Activated T-helper 17 cell treated with anti-CD3 and anti-CD28 coated beads, Interleukin-2, amount 50 U/mL, for 72 hours (primary cell): Measurements from ENCODE around the gene TRMT5. TPM values are rescaled to one million over a fixed set of nuclear protein-coding genes. Genes with fewer than 3 reads are reported as not detected.

Source experiments
- ATAC-seq: fragments of 150-1000 bp; cut with Tn5 transposase; replicated peaks from 2 replicates; pipeline ENCODE4 v1.10.0; 2021; ENCODE audit warnings: mild to moderate bottlenecking, moderate library complexity
- H3K27ac Mint-ChIP-seq: one replicate; pipeline ENCODE4 v1.8.0; 2022; ENCODE audit warnings: mixed read lengths
- H3K27me3 Mint-ChIP-seq: one replicate; pipeline ENCODE4 v1.8.0; 2022; ENCODE audit warnings: mixed read lengths
- H3K36me3 Mint-ChIP-seq: one replicate; pipeline ENCODE4 v1.8.0; 2022; ENCODE audit warnings: low read depth, mild to moderate bottlenecking, mixed read lengths
- H3K4me1 Mint-ChIP-seq: one replicate; pipeline ENCODE4 v1.8.0; 2022; ENCODE audit warnings: mixed read lengths
- H3K4me3 Mint-ChIP-seq: one replicate; pipeline ENCODE4 v1.8.0; 2022; ENCODE audit warnings: mild to moderate bottlenecking, mixed read lengths
- H3K9me3 Mint-ChIP-seq: one replicate; pipeline ENCODE4 v1.8.0; 2022; ENCODE audit warnings: mixed read lengths
- total RNA-seq, 2 donors: library from RNA; stranded (reverse); gene quantifications; one replicate each; pipeline ENCODE4 v1.2.3, GENCODE V29; 2022

TRMT5 gene
- total RNA-seq, 2 donors from 2014 or later, result 16.4 to 16.5 TPM

- Mint-ChIP-seq H3K36me3 (peaks cover 41% of the 10 kb centered on the region), H3K9me3 (no peaks in the 10 kb centered on the region), H3K27ac (no peak overlapping the region), H3K4me1 (peaks cover under 1% of the 10 kb centered on the region), H3K27me3 (no peaks in the 10 kb centered on the region), H3K4me3 (no peak overlapping the region)
- ATAC-seq, result no peak
Observed at GRCh38 chr14:60974090-60974651, 6.7 kb downstream of the TRMT5 start.

GRCh38 chr14:60973070-60973469, 7.8 kb downstream of the TRMT5 start:
- Mint-ChIP-seq H3K9me3 (no peaks in the 10 kb centered on the region), H3K27ac (no peak overlapping the region), H3K4me3 (no peak overlapping the region), H3K27me3 (no peaks in the 10 kb centered on the region), H3K4me1 (no peaks in the 10 kb centered on the region), H3K36me3 (peaks cover 33% of the 10 kb centered on the region)
- no peak for ATAC-seq

- Mint-ChIP-seq H3K27ac (no peak overlapping the region), H3K4me1 (no peaks in the 10 kb centered on the region), H3K27me3 (no peaks in the 10 kb centered on the region), H3K36me3 (peaks cover 26% of the 10 kb centered on the region), H3K4me3 (no peak overlapping the region), H3K9me3 (no peaks in the 10 kb centered on the region)
- no peak for ATAC-seq
Observed at GRCh38 chr14:60972295-60972694, 8.6 kb downstream of the TRMT5 start.

DNA sequence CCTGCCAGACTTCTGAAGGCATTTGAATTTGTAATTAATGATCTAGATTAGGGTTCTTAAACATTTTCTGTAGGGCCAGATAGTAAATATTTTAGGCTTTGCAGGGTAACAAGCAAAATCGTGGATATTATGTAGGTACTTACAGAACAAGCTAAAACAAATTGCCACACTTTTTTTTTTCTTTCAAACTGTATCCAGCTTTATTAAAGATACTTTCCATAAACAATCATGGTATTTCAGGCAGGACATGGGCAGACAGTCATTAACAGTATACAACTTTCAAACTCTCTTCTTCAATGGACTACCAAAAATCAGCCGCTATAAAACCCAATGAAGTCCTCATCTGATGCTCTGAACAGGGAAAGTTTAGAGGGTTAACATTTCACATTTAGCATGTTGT, 9.6 kb downstream of the TRMT5 start:
- Mint-ChIP-seq H3K4me3 (no peak overlapping the region), H3K27me3 (no peaks in the 10 kb centered on the region), H3K9me3 (no peaks in the 10 kb centered on the region), H3K27ac (no peak overlapping the region), H3K36me3 (peaks cover 16% of the 10 kb centered on the region), H3K4me1 (no peaks in the 10 kb centered on the region)
- ATAC-seq, result no peak

DNA sequence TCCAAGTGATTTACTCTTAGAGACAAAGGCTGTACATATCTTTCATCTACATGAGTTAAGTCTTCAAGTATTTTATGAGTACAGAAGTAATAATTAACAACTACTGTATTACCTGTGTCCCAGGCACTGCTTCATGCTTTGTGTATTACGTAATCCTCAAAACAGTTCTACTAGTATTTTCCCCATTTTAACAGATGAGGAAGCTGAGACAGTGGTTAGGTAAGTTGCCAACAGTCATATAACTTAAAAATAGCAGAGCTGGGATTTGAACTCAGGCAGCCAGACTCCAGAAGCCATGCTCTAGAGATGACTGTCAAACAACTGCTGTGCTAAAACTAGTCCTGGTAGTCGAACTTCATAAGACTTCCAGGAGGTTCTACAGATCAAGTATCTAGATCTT, 10.7 kb downstream of the TRMT5 start:
- no peaks in the 10 kb centered on the region for H3K27me3 Mint-ChIP-seq
- H3K36me3 Mint-ChIP-seq, result peaks cover 13% of the 10 kb centered on the region
- H3K4me1 Mint-ChIP-seq, result peaks cover 5% of the 10 kb centered on the region
- ATAC-seq, result no peak
- no peak overlapping the region for H3K27ac Mint-ChIP-seq
- no peaks in the 10 kb centered on the region for H3K9me3 Mint-ChIP-seq
- no peak overlapping the region for H3K4me3 Mint-ChIP-seq

DNA sequence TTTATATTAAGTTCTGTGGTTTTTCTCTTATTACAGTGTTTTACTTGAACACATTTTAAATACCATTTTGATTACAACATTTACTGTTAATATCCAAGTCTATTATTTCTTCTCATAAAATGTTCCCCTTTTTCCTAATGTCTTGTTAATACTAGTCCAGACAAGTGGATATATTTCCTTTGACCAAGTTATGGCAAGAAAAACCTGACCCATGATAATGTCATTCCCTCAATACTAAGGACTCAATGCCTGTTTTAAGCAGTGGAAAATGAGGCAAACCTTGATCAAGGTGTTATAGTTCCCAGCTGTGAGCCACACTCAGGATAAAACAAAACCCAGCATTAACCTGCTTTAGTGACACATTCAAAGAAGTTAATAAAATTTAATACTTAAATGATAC, 12.2 kb downstream of the TRMT5 start:
- no peaks in the 10 kb centered on the region for H3K9me3 Mint-ChIP-seq
- ATAC-seq, result no peak
- H3K4me3 Mint-ChIP-seq, result no peak overlapping the region
- no peak overlapping the region for H3K27ac Mint-ChIP-seq
- no peaks in the 10 kb centered on the region for H3K27me3 Mint-ChIP-seq
- H3K4me1 Mint-ChIP-seq, result peaks cover 5% of the 10 kb centered on the region
- peaks cover 6% of the 10 kb centered on the region for H3K36me3 Mint-ChIP-seq

DNA sequence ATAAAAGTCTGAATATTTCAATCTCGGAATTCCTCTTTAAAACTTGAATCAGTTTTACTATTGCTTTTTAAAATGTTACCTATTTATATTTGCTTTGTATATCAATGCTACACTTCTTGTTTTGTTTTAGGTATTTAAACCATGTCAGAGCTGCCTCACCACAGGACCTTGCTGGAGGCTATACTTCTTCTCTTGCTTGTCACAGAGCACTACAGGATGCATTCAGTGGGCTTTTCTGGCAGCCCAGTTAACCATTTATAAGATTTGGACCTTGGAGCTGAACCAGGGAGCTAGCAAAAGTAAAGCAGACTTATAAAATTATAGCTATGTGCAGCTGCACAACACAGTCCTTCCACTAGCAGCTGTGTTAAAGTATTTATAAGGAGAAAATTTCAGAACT, 12.8 kb downstream of the TRMT5 start:
- Mint-ChIP-seq H3K27ac (no peak overlapping the region), H3K9me3 (no peaks in the 10 kb centered on the region), H3K27me3 (no peaks in the 10 kb centered on the region), H3K4me3 (no peak overlapping the region), H3K36me3 (peaks cover 6% of the 10 kb centered on the region), H3K4me1 (peaks cover 5% of the 10 kb centered on the region)
- ATAC-seq, result no peak

- Mint-ChIP-seq H3K4me3 (no peak overlapping the region), H3K27ac (peak overlapping the region; percentile 41), H3K9me3 (peaks cover 3% of the 10 kb centered on the region), H3K4me1 (peaks cover 5% of the 10 kb centered on the region), H3K36me3 (no peaks in the 10 kb centered on the region), H3K27me3 (no peaks in the 10 kb centered on the region)
- peak; percentile 97 for ATAC-seq
Observed at GRCh38 chr14:60965402-60965801, 15.5 kb downstream of the TRMT5 start.

DNA sequence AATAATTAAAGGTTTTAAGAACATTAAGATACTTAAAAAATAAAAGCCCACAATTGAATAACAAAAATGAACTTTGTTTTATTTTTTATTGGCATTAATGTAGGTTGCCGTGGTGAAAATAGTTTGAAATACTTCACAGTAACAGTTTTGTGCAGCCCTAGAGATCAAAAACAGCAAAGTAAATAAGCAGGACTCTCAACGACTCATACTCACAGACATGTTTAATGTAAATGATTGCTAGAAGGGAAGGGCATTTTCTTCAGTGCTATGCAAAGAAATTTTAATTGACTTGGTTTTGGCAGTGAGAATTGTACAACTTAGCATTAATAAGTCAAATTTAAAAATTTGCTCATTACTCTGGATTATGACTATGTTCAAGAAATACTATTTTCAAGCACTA, 16.0 kb downstream of the TRMT5 start:
- Mint-ChIP-seq H3K27me3 (no peaks in the 10 kb centered on the region), H3K4me1 (peaks cover 5% of the 10 kb centered on the region), H3K36me3 (no peaks in the 10 kb centered on the region), H3K9me3 (peaks cover 3% of the 10 kb centered on the region), H3K4me3 (no peak overlapping the region), H3K27ac (peak overlapping the region; percentile 41)
- peak; percentile 20 for ATAC-seq

- H3K27ac Mint-ChIP-seq, result peak overlapping the region; percentile 54
- H3K4me3 Mint-ChIP-seq, result no peak overlapping the region
- no peaks in the 10 kb centered on the region for H3K27me3 Mint-ChIP-seq
- H3K36me3 Mint-ChIP-seq, result no peaks in the 10 kb centered on the region
- H3K4me1 Mint-ChIP-seq, result peaks cover 9% of the 10 kb centered on the region
- peaks cover 9% of the 10 kb centered on the region for H3K9me3 Mint-ChIP-seq
- no peak for ATAC-seq
Observed at GRCh38 chr14:60963761-60964160, 17.1 kb downstream of the TRMT5 start.

DNA sequence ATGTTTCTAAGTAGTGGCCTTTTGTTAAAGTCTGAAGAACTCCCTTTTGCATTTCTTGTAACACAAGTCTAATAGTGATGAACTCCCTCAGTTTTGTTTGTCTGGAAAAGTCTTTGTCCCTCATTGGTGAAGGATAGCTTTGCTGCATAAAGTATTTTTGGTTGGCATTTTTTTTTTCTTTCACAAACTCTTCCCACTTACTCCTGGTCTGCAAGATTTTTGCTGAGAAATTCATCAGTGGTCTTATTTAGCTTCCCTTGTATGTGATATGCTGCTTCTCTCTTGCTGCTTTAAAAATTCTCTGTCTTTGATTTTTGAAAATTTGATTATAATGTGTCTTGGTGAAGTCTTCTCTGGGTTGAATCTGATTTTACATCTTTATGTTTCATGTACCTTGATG, 22.7 kb downstream of the TRMT5 start:
- Mint-ChIP-seq H3K4me3 (no peak overlapping the region), H3K27ac (no peak overlapping the region), H3K4me1 (peaks cover 14% of the 10 kb centered on the region), H3K27me3 (no peaks in the 10 kb centered on the region), H3K9me3 (peaks cover 31% of the 10 kb centered on the region), H3K36me3 (peaks cover 5% of the 10 kb centered on the region)
- ATAC-seq, result no peak

DNA sequence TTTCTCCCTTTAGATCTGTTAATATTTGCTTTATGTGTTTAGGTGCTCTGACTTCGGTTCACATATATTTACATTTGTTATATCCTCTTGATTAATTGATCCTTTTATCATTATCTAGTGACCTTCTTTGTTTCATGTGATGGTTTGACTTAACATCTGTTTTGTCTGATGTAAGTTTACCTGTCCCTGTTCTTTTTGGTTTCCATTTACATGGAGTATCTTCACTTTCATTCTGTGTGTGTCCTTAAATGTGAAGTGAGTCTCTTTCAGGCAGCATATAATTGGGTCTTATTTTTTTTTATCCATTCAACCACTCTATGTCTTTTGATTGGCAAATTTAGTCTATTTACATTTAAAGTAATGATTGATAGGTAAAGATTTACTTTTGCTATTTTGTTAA, 24.2 kb downstream of the TRMT5 start:
- H3K36me3 Mint-ChIP-seq, result peaks cover 5% of the 10 kb centered on the region
- peak; percentile 64 for ATAC-seq
- H3K9me3 Mint-ChIP-seq, result peaks cover 31% of the 10 kb centered on the region
- H3K4me1 Mint-ChIP-seq, result peaks cover 14% of the 10 kb centered on the region
- H3K27me3 Mint-ChIP-seq, result no peaks in the 10 kb centered on the region
- H3K27ac Mint-ChIP-seq, result peak overlapping the region; percentile 77
- H3K4me3 Mint-ChIP-seq, result peak overlapping the region; percentile 61

DNA sequence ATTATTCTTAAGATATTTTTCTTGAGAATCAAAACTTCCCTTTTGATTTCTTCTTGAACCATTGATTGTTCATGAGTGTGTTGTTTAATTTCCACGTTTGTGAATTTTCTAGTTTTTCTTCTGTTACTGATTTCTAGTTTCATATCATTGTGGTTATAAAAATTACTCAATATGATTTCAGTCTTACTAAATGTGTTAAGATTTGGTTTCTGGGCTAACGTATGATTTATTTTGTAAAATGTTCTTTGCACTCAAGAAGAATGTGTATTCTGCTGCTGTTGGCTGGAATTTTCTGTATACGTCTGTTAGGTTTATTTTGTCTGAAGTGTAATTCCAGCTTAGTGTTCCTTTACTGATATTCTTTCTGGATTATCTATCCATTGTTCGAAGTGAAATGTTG, 24.7 kb downstream of the TRMT5 start:
- H3K4me3 Mint-ChIP-seq, result peak overlapping the region; percentile 61
- H3K9me3 Mint-ChIP-seq, result peaks cover 28% of the 10 kb centered on the region
- H3K27ac Mint-ChIP-seq, result peak overlapping the region; percentile 77
- H3K36me3 Mint-ChIP-seq, result peaks cover 5% of the 10 kb centered on the region
- H3K27me3 Mint-ChIP-seq, result no peaks in the 10 kb centered on the region
- H3K4me1 Mint-ChIP-seq, result peaks cover 14% of the 10 kb centered on the region
- peak; percentile 76 for ATAC-seq

- Mint-ChIP-seq H3K27ac (no peak overlapping the region), H3K9me3 (peaks cover 12% of the 10 kb centered on the region), H3K27me3 (no peaks in the 10 kb centered on the region), H3K4me1 (peaks cover 7% of the 10 kb centered on the region), H3K4me3 (no peak overlapping the region), H3K36me3 (peaks cover 5% of the 10 kb centered on the region)
- no peak for ATAC-seq
Observed at GRCh38 chr14:60951776-60952435, 29.0 kb downstream of the TRMT5 start.

DNA sequence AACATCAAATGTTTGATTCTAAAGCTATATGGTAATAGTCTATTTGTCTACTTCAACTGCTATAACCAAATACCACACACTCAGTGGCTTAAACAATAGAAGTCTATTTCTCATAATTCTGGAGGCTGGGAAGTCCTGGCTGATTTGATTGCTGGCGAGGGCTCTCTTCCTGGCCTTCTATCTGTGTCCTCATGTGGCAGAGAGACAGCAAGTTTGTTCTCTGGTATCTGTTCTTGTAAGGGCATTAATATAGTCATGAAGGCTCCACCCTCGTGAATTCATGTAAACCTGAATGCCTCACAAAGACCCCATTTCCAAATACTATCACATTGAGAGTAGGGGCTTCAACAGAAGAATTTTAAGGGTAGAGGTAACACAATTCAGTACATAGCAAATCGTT, 34.1 kb downstream of the TRMT5 start:
- no peak for ATAC-seq
- Mint-ChIP-seq H3K4me1 (peaks cover 17% of the 10 kb centered on the region), H3K9me3 (no peaks in the 10 kb centered on the region), H3K27ac (peak overlapping the region; percentile 77), H3K27me3 (no peaks in the 10 kb centered on the region), H3K36me3 (peaks cover 10% of the 10 kb centered on the region), H3K4me3 (peak overlapping the region; percentile 45)
